ENCODE measurements around the gene MYO9B.
A peak's percentile ranks its signal among the peaks of the same experiment; 100 is the strongest.

The MYO9B gene

GRCh38 chr19:17060802-17061201 lies 14.8 kb upstream of the MYO9B start:
- DNase-seq: peak; percentile 33

GRCh38 chr19:17061205-17061604 lies 14.4 kb upstream of the MYO9B start:
- no peak for DNase-seq

GRCh38 chr19:17061691-17062090 lies 13.9 kb upstream of the MYO9B start:
- no peak for DNase-seq

- DNase-seq: no peak
These were observed 12.1 kb upstream of the MYO9B start for GRCh38 chr19:17063428-17063827.

- DNase-seq: no peak
These were observed 6.4 kb upstream of the MYO9B start for GRCh38 chr19:17069193-17069592.

- DNase-seq: peak; percentile 20
These were observed 5.2 kb upstream of the MYO9B start for GRCh38 chr19:17070421-17070820.

GRCh38 chr19:17070912-17071311 lies 4.7 kb upstream of the MYO9B start:
- no peak for DNase-seq

GRCh38 chr19:17073869-17074633 lies 1.5 kb upstream of the MYO9B start:
- no peak for DNase-seq

- no peak for DNase-seq
These were observed 943 bp upstream of the MYO9B start for GRCh38 chr19:17074634-17075034.

- peak; percentile 47 for DNase-seq
These were observed 426 bp downstream of the MYO9B start for GRCh38 chr19:17075864-17076542.

GRCh38 chr19:17076543-17076991 lies 990 bp downstream of the MYO9B start:
- no peak for DNase-seq

- no peak for DNase-seq
These were observed 2.0 kb downstream of the MYO9B start for GRCh38 chr19:17077447-17078028.

GRCh38 chr19:17078036-17078919 lies 2.7 kb downstream of the MYO9B start:
- DNase-seq: peak; percentile 78

- no peak for DNase-seq
These were observed 3.5 kb downstream of the MYO9B start for GRCh38 chr19:17078920-17079709.

- peak; percentile 93 for DNase-seq
These were observed 4.3 kb downstream of the MYO9B start for GRCh38 chr19:17079710-17080439.

GRCh38 chr19:17080440-17080801 lies 4.8 kb downstream of the MYO9B start:
- DNase-seq: no peak

- no peak for DNase-seq
These were observed 6.4 kb downstream of the MYO9B start for GRCh38 chr19:17081672-17082630.

GRCh38 chr19:17086120-17086519 lies 10.5 kb downstream of the MYO9B start:
- DNase-seq: no peak

- no peak for DNase-seq
These were observed 11.3 kb downstream of the MYO9B start for GRCh38 chr19:17086834-17087233.

- DNase-seq: no peak
These were observed 13.0 kb downstream of the MYO9B start for GRCh38 chr19:17088552-17088951.
